Esophagus mucosa (tissue), 1 donor: Measurements from ENCODE around the gene CYP4A22. TPM values are rescaled to one million over a fixed set of nuclear protein-coding genes. Genes with fewer than 3 reads are reported as not detected.
"Not testable (repeated sequence)": the region's sequence is repeated elsewhere in the genome, so short reads cannot be mapped to it uniquely, and the experiment has no call there.

Experiments
- ATAC-seq: fragments of 200-7000 bp; cut with Tn5 transposase; one replicate; pipeline ENCODE4 v1.9.1; 2020
- total RNA-seq: library from RNA; stranded (reverse); gene quantifications from one replicate; pipeline ENCODE4 v1.2.4, GENCODE V29; 2023
- donor health status: DM: yes; HTN: yes; CAD: no.

Gene CYP4A22
- total RNA-seq, 1 donor from 2014 or later = not detected

GRCh38 chr1:47186267-47187185, 49.3 kb downstream of the CYP4A22 start:
- ATAC-seq = no peak

DNA sequence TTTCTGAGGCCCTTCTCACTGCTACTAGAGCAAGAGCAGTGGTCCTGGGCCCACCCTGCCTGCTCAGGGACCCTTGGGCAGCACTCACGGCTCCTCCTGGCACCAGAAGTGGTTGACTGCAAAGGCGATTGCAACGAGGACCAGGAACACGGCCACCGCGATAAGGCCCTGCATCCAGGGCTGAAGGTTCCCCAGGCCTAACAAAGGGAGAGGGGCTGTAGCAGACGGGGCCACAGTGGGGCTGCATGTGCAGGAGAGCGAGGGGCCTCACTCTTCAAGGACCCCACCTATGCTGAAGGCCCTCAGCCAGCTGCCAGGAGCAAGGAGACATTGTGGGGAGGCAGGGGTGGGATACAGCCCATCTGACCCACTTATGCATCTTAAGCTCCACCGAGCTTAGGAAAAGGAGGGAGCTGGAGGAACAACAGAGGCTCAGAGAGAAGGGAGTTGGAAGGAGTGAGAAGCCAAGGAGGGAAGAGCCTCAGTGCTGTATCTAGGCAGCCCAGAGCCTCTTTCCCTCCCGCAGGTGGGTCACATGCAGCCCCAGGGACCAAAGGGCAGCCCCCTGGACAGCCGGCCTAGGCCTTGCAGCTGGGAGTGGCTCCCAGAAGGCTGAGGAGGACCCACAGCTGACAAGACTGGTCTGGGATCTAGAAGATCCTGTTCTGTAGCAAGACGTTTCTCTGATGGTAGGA, 50.1 kb downstream of the CYP4A22 start:
- peak; percentile 5 for ATAC-seq

DNA sequence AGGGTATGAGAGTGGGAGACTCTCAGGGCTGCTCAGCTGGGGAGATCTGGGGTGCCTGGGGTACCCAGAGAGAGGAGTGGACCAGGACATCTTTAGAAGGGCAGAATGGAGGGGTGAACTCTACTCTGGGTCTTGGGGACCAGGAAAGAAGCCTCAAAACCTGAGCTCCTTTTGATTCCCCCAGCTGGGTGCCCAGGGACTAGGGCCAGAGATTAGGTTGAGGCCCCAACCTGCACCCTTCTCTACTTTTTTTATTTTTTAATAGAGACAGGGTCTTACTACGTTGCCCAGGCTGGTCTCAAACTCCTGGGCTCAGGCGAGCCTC, 50.6 kb downstream of the CYP4A22 start:
- no peak for ATAC-seq

- peak; percentile 0 for ATAC-seq
Measured at GRCh38 chr1:47188791-47189785, 51.8 kb downstream of the CYP4A22 start.

- peak; percentile 90 for ATAC-seq
Measured at GRCh38 chr1:47189844-47190508, 52.7 kb downstream of the CYP4A22 start, which contains the start of gene PDZK1IP1. TSS of gene PDZK1IP1 (minus strand) at chr1:47190036. CDS start at chr1:47189932, 104 bp downstream.

DNA sequence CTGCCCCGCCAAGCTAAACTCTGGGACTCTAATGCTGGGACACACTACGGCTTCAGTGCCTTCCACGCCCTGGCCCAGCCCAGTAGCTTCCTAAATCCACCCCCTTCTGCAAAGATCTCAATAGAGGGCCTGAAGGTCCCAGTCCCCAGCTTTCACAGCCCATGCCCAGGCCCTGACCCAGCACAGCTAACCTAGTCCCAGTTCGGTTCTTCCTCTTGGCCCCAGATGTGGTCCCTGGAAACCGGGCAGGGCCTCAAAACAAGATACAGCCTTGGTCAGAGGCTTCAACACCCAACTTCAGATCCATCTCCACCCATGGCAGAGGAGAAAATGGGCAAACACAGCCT, 53.2 kb downstream of the CYP4A22 start:
- ATAC-seq = no peak

DNA sequence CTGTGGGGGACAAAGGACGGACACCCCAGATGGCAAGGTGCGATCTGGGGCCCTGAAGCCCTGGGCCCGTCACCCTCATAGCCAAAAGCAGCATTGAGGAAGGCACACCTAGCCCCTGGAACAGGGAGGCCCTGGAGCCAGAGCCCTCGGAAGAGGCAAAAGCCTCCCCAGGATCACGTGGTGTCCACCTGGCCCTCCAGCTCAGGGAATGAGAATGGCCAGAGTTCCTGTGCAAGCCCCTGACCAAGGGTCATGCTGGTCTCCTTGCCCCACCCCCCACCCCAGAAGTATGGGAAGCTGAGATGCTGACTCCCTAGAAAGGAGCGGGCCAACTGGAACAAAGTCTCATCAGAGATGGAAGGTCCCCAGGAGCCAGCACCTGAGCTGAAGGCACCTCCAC, 53.6 kb downstream of the CYP4A22 start:
- ATAC-seq = no peak

- ATAC-seq = peak; percentile 27
Measured at GRCh38 chr1:47191940-47192457, 54.8 kb downstream of the CYP4A22 start.

DNA sequence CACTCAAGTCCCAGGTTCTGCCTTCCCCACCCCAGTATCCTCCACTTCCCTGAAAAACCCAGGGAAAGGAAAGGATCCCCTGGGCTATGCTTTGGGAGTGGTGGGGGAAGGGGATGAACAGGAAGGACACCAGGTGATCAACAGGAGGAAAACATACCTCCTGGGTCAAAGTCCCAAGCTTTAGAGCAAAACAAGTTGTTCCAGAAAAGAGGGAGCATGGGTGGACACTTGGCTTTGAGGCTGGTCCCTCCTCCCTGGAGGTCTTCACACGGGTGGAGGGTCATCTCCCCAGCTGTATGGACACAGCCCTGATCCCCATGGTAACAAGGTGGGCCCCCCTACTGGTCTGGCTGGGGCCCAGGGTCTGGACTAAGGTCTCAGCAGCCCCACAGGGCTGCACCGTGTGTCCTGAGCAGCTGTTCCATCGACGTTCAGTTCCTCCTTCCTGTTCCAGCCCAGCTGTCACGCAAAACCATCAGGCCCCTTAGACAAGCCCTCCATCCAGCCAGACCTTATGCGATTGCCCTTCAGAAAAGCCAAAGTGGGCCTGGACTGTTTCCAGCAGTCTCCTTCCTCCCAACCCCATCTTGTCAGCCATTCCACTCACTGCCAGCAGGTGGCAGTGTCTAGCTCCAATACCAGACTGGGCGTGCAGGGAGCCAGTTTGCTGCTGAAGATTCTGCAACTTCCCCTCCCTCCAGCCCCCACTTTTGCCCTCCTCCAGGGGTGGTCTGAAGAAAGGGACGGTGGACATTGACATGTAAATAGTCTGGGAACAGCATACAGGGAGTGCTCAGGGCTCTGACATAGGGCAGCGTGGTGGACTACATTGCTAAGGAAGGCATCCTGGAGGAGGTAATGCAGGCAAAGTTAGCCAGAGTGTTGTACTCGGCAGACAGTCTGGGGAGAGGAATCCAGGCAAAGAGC, 55.5 kb downstream of the CYP4A22 start:
- ATAC-seq = no peak

- ATAC-seq = not testable (repeated sequence)
Measured at GRCh38 chr1:47193496-47193895, 56.3 kb downstream of the CYP4A22 start.

- no peak for ATAC-seq
Measured at GRCh38 chr1:47194311-47194710, 57.1 kb downstream of the CYP4A22 start.

DNA sequence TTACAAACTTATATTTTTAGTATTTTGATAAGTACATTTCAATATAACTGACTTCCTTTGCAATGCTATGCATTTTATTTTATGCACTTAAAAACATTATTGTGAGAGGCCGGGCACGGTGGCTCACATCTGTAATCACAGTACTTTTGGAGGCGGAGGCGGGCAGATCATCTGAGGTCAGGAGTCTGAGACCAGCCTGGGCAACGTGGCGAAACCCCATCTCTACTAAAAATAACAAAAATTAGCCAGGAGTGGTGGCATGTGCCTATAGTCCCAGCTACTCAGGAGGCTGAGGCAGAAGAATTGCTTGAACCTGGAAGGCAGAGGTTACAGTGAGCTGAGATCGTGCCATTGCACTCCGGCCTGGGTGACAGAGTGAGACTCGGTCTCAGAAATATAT, 58.7 kb downstream of the CYP4A22 start:
- ATAC-seq = not testable (repeated sequence)

DNA sequence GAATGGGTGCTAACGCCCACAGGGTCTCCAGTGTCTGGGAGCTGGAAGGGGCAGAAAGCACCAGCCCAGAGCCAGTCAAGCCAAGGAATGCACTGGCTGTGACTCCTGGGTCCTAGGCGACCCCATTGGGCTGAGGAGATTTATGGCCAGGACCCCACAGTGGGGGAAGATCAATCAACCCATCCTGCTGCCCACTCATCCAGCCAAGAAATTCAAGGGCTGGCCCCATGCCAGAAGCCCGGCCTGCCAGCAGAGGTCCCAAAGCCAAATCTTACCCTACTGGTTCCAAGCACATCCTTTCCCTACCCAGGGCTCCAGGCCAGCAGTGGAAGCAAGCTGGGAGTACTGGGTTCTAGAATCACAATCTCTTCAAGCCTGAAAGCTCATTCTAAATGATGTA, 59.4 kb downstream of the CYP4A22 start:
- ATAC-seq = no peak

DNA sequence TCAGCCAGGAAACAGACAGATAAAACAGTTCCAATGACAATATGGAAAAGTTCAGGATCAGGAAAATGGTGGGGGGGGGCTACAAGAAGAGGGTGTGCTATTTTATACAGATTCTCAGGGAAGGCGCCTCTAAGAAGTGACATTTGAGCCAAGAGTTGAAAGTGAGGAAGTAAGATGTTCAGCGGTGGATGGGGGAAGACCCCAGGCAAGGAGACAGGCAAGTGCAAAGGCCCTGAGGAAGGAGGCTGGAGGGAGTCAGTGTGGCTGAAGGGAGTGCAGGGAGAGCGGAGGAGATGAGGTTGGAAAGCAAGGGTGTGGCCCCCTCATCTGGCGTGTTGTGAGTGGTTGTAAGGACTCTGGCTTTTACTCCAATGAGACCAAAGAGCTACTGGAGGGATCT, 61.0 kb downstream of the CYP4A22 start:
- ATAC-seq = no peak

Other genes with a start within 250 kb of the CYP4A22 start
- not detected for gene CYP4A11, start 196.0 kb upstream of the CYP4A22 start, total RNA-seq
- 25.1 TPM for gene CYP4X1, start 113.8 kb upstream of the CYP4A22 start, total RNA-seq
- 0.72 TPM for gene CYP4Z1, start 70.2 kb upstream of the CYP4A22 start, total RNA-seq
- 273 TPM for gene PDZK1IP1, start 52.6 kb downstream of the CYP4A22 start, total RNA-seq
- 0.64 TPM for gene TAL1, start 94.8 kb downstream of the CYP4A22 start, total RNA-seq
- gene STIL, start 176.7 kb downstream of the CYP4A22 start, total RNA-seq = 8.2 TPM
- gene CMPK1, start 196.3 kb downstream of the CYP4A22 start, total RNA-seq = 122 TPM